ENCODE results near the gene FHIT.

The FHIT gene

GRCh38 chr3:59764171-59764570 is 1487.1 kb downstream of the FHIT start:
- DNase-seq (ENCODE audit: low read depth): no peak

- no peak for DNase-seq (ENCODE audit: low read depth)
Observed at GRCh38 chr3:59762941-59763340, 1488.3 kb downstream of the FHIT start.

- no peak for DNase-seq (ENCODE audit: low read depth)
Observed at GRCh38 chr3:59759298-59760031, 1491.8 kb downstream of the FHIT start.

- DNase-seq (ENCODE audit: low read depth): no peak
Observed at GRCh38 chr3:59758672-59759071, 1492.6 kb downstream of the FHIT start.

- DNase-seq (ENCODE audit: low read depth): no peak
Observed at GRCh38 chr3:59756934-59757333, 1494.3 kb downstream of the FHIT start.

GRCh38 chr3:59754456-59755129 is 1496.7 kb downstream of the FHIT start:
- no peak for DNase-seq (ENCODE audit: low read depth)

GRCh38 chr3:59753808-59754450 is 1497.3 kb downstream of the FHIT start:
- DNase-seq (ENCODE audit: low read depth): no peak

- DNase-seq (ENCODE audit: low read depth): no peak
Observed at GRCh38 chr3:59752925-59753324, 1498.3 kb downstream of the FHIT start.

GRCh38 chr3:59751606-59752005 is 1499.6 kb downstream of the FHIT start:
- DNase-seq (ENCODE audit: low read depth): no peak

- DNase-seq (ENCODE audit: low read depth): no peak
Observed at GRCh38 chr3:59750391-59750790, 1500.9 kb downstream of the FHIT start.

GRCh38 chr3:59749291-59749690 is 1502.0 kb downstream of the FHIT start:
- no peak for DNase-seq (ENCODE audit: low read depth)

- no peak for DNase-seq (ENCODE audit: low read depth)
Observed at GRCh38 chr3:59746585-59746984, 1504.7 kb downstream of the FHIT start.

- no peak for DNase-seq (ENCODE audit: low read depth)
Observed at GRCh38 chr3:59737241-59737640, 1514.0 kb downstream of the FHIT start.

- no peak for DNase-seq (ENCODE audit: low read depth)
Observed at GRCh38 chr3:59734061-59734460, 1517.2 kb downstream of the FHIT start.

- DNase-seq (ENCODE audit: low read depth): no peak
Observed at GRCh38 chr3:59733041-59733809, 1518.0 kb downstream of the FHIT start.

GRCh38 chr3:59731943-59732342 is 1519.3 kb downstream of the FHIT start:
- no peak for DNase-seq (ENCODE audit: low read depth)

- no peak for DNase-seq (ENCODE audit: low read depth)
Observed at GRCh38 chr3:59730591-59730990, 1520.7 kb downstream of the FHIT start.

GRCh38 chr3:59728587-59728908 is 1522.7 kb downstream of the FHIT start:
- DNase-seq (ENCODE audit: low read depth): no peak

- DNase-seq (ENCODE audit: low read depth): no peak
Observed at GRCh38 chr3:59727902-59728586, 1523.2 kb downstream of the FHIT start.

GRCh38 chr3:59726279-59726678 is 1525.0 kb downstream of the FHIT start:
- no peak for DNase-seq (ENCODE audit: low read depth)

GRCh38 chr3:59717679-59718205 is 1533.5 kb downstream of the FHIT start:
- DNase-seq (ENCODE audit: low read depth): no peak

GRCh38 chr3:59714066-59714465 is 1537.2 kb downstream of the FHIT start:
- DNase-seq (ENCODE audit: low read depth): no peak

All from stimulated activated CD8-positive, alpha-beta memory T cell treated with anti-CD3 and anti-CD28 coated beads, Interleukin-12 subunit alpha, Interleukin-12 subunit beta, amount 100 ng/mL, for 4 hours (primary cell).